Heart right ventricle (tissue), 16 donors: ENCODE results near the gene AGAP1. TPM values are rescaled to one million over a fixed set of nuclear protein-coding genes. Genes with fewer than 3 reads are reported as not detected.
"Not testable (repeated sequence)": the region's sequence is repeated elsewhere in the genome, so short reads cannot be mapped to it uniquely, and the experiment has no call there.

ENCODE experiments used
- ATAC-seq, 8 donors: fragments of 200-7000 bp; cut with Tn5 transposase; one replicate each; pipeline ENCODE4 v1.9.1; 2020; ENCODE audit warnings: mild to moderate bottlenecking in 8 of 8, moderate library complexity in 8 of 8, moderate number of reproducible peaks in 1 of 8
- DNase-seq, 2 donors: peaks; one replicate each; pipeline ENCODE4 v3.0.0-alpha.2; 2020
- H3K27ac ChIP-seq, 10 donors: fragments of 200-600 bp; sonication (generic) in 2 of 10; one replicate each; pipeline versions ENCODE4 v1.5.0 to v1.8.0; 2020 to 2022; ENCODE audit warnings: mild to moderate bottlenecking in 3 of 10
- H3K27me3 ChIP-seq, 7 donors: fragments of 200-600 bp; one replicate each; pipeline ENCODE4 v1.8.0; 2021 to 2022; ENCODE audit warnings: mild to moderate bottlenecking in 2 of 7
- H3K36me3 ChIP-seq, 9 donors: fragments of 200-600 bp; sonication (generic) in 1 of 9; one replicate each; pipeline versions ENCODE4 v1.5.0 to v1.8.0; 2020 to 2022; ENCODE audit warnings: mild to moderate bottlenecking in 2 of 9
- H3K4me1 ChIP-seq, 9 donors: fragments of 200-600 bp; sonication (generic) in 1 of 9; one replicate each; pipeline versions ENCODE4 v1.5.0 to v1.8.0; 2020 to 2022; ENCODE audit warnings: mild to moderate bottlenecking in 4 of 9
- H3K4me3 ChIP-seq, 10 donors: fragments of 200-600 bp; sonication (generic) in 2 of 10; one replicate each; pipeline versions ENCODE4 v1.5.0 to v1.8.0; 2020 to 2022; ENCODE audit warnings: mild to moderate bottlenecking in 7 of 10, moderate library complexity in 2 of 10
- H3K9me3 ChIP-seq, 11 donors: fragments of 200-600 bp in 10 of 11; sonication (generic) in 2 of 11; one replicate each; pipeline versions ENCODE4 v1.5.0 to v1.8.0; 2013 to 2022; ENCODE audit warnings: mild to moderate bottlenecking in 2 of 11, control low read depth in 1 of 11, moderate library complexity in 1 of 11
- WGBS, 2 donors: extraction: QIAGEN DNeasy Blood & Tissue Kit; methylation state at CpG; one replicate each; pipeline ENCODE4 v1.1.7; 2013; ENCODE audit warnings: inconsistent platforms in 1 of 2; 5-methylcytosine and 5-hydroxymethylcytosine counted together
- intact Hi-C, 10 donors: fragments of 100-400 bp; cut with DNase I; formaldehyde crosslinking; loops; one replicate each; pipeline versions ENCODE4 v1.11.1 to v1.14.2; 2022
- polyA plus RNA-seq, 2 donors: library from polyadenylated mRNA; stranded (reverse); fragments of 200-250 nt; gene quantifications; one replicate each; pipeline ENCODE4 v1.2.3, GENCODE V29; 2013
- total RNA-seq, 10 donors: library from RNA; stranded (reverse); fragmentation: NEBNext Ultra II Directional in 3 of 10; extraction: Animal tissue kit (Norgen Biotek cat#: 25700) in 3 of 10; gene quantifications; one replicate each; pipeline versions ENCODE4 v1.2.1 to v1.2.4, GENCODE V29; 2021 to 2023
- TF ChIP-seq, protein P1 (sequence below), 9 donors: fragments of 200-600 bp; sonication (generic) in 2 of 9; IDR thresholded peaks; one replicate each; pipeline versions ENCODE4 v1.5.0 to v1.8.0; 2021 to 2022; ENCODE audit warnings: antibody characterized with exemption in 9 of 9, mild to moderate bottlenecking in 5 of 9, moderate library complexity in 1 of 9
- donor health status: Arrhythmogenic right ventricular cardiomyopathy.
- donor health status: ischemic (EF 13 %, LVEDD 7.1; RV severe dilation, severe dysfunction).
- donor health status: healthy with polysubstance abuse.
- donor health status: DM: no; HTN: yes; CAD: no.
- donor health status: DM: no; HTN: no; CAD: no.
- donor health status: ischemic (EF 25% LVEDD 6.9; RV normal size, moderate dysfunction).
- donor health status: ischemic (EF 25% LVEDD 5.7; RV mildly dilated, moderate dysfunction).
- donor health status: healthy.
- donor health status: DM: yes; HTN: yes; CAD: no.
- donor health status: Ischemic cardiomyopathy.
- donor health status: ischemic (EF 35%, LVEDD 5.7; RV mildly dilated, moderate dysfunction).
- donor health status: nonischemic (EF 11% LVEDD 7.7; RV severe dilation, severe dysfunction).
- donor health status: DM: yes; HTN: yes; CAD: no.
- donor health status: PGD.
- donor health status: ischemic (EF 29% LVEDD 5.4; RV normal size, mild dysfunction).
- donor health status: nonischemic (EF 23%, LVEDD 6.1; RV moderate dilation, normal function).

The AGAP1 gene
- total and polyA plus RNA-seq, 12 donors, result 3.5 to 29.2 (median 19.4) TPM

DNA sequence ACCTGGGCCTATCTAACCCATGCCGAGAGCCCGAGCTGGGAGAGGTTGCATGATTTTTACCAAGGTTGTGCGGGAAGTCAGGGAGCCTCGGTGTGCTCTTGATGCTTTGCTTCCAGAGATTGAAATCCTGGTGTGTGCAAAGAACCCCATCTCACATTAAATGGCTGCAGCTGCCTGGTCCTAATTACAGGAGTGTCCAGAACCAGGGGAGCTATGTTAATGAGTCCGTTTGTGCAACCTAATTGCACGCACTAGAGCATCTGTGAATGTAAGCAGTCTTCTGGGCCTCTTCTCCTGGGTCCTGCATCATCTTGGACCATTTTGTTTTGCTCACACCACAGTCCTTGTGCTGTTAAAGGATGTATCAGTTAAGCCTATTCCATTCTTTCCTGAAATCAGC lies 263.8 kb downstream of the AGAP1 start:
- no peaks in the 10 kb centered on the region for H3K4me1 ChIP-seq
- no peak for ATAC-seq
- H3K9me3 ChIP-seq, result no peaks in the 10 kb centered on the region
- peaks cover 0 to 34% (median 0%) of the 10 kb centered on the region in 9 donors for H3K36me3 ChIP-seq
- TF ChIP-seq, protein P1, sequence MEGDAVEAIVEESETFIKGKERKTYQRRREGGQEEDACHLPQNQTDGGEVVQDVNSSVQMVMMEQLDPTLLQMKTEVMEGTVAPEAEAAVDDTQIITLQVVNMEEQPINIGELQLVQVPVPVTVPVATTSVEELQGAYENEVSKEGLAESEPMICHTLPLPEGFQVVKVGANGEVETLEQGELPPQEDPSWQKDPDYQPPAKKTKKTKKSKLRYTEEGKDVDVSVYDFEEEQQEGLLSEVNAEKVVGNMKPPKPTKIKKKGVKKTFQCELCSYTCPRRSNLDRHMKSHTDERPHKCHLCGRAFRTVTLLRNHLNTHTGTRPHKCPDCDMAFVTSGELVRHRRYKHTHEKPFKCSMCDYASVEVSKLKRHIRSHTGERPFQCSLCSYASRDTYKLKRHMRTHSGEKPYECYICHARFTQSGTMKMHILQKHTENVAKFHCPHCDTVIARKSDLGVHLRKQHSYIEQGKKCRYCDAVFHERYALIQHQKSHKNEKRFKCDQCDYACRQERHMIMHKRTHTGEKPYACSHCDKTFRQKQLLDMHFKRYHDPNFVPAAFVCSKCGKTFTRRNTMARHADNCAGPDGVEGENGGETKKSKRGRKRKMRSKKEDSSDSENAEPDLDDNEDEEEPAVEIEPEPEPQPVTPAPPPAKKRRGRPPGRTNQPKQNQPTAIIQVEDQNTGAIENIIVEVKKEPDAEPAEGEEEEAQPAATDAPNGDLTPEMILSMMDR (IDR thresholded peaks at IDR 0.05), result no peak
- no peak overlapping the region for H3K27ac ChIP-seq
- DNase-seq, result no peak
- 95 to 96% methylated on average over 6 of the region's 6 CpGs for WGBS, 2 donors
- no peak overlapping the region for H3K4me3 ChIP-seq
- intact Hi-C loops, result no loop called here
- H3K27me3 ChIP-seq, result no peaks in the 10 kb centered on the region

DNA sequence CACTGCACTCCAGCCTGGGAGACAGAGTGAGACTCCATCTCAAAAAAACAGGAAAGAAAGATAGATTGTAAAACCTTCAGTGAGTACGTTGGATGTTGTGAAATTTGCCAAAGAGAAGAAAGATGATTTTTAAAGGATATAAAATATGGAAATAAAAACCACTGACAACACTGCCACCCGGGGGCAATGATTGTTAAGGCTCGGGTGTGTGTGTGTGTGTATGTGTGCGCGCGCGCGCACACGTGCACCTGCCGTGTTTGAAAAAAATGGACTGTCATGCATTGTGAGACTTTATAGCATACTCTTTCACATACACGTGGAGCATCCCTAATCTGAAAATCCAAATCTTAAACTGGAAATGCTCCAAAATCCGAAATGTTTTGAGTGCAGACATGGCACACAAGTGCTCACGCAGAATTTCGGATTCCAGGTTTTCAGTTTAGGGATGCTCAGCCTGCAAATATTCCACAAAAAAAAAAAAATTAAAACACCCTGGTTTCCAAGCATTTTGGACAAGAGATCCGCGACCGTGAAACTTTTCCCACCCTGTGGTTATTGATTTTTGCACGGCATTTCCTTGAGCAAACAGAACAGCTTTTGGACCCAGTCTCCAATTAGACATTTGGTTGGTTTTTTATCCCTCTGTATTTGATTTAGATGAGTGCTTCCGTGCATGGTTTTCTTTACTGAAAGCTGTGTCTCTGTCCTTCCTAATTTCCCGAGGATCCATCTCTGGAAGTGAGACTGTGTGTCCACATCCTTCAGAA lies 269.2 kb downstream of the AGAP1 start:
- intact Hi-C loops, result no loop called here

DNA sequence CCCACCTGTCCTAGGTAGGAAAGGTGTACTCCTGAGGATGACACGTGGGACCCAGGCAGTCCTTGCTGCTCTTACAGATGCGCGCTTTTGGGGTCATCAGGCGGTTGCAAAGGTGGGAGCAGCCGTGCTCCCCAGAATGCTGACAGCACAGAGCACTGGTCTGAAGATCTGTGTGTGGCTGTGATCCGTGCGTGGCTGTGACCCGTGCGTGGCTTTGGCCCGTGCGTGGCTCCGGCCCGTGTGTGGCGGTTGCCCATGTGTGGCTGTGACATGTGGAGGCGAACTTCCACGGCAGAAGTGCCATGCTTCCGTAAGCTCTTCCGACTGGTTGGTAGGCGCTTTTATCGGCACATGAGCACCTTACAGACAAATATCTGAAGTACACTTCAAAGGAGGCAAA lies 270.0 kb downstream of the AGAP1 start:
- 96% methylated on average over 20 of the region's 20 CpGs for WGBS, 2 donors
- DNase-seq, result no peak
- intact Hi-C loops, result no loop called here

More for the DNA sequence above, 269.2 kb downstream of the AGAP1 start:
- 89 to 95% methylated on average over 20 of the region's 20 CpGs for WGBS, 2 donors
- H3K9me3 ChIP-seq, result no peaks in the 10 kb centered on the region
- peaks cover 0 to 33% (median 0%) of the 10 kb centered on the region in 9 donors for H3K36me3 ChIP-seq
- no peaks in the 10 kb centered on the region for H3K27me3 ChIP-seq
- H3K4me3 ChIP-seq, result no peak overlapping the region
- H3K4me1 ChIP-seq, result peaks cover 0 to 5% (median 0%) of the 10 kb centered on the region in 9 donors
- TF ChIP-seq, protein P1 (IDR thresholded peaks at IDR 0.05), result no peak
- no peak for DNase-seq
- H3K27ac ChIP-seq, result no peak overlapping the region
- ATAC-seq, result no peak

DNA sequence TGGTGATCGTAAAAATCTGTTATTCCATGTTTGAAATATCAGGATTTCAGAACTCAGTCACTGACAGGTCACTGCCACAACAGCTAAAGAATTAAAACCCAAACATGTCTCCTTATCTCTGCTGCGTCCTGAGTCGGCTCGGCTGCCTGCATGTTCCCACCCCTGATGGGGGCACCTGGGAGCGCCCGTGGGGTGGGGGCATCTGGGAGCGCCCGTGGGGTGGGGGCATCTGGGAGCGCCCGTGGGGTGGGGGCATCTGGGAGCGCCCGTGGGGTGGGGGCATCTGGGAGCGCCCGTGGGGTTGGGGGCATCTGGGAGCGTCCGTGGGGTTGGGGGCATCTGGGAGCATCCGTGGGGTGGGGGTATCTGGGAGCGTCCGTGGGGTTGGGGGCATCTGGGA lies 270.6 kb downstream of the AGAP1 start:
- WGBS, 2 donors, result 88 to 93% methylated on average over 19 of the region's 19 CpGs
- not testable (repeated sequence) for ATAC-seq

More for the DNA sequence above, 270.0 kb downstream of the AGAP1 start:
- no peaks in the 10 kb centered on the region for H3K27me3 ChIP-seq
- TF ChIP-seq, protein P1 (IDR thresholded peaks at IDR 0.05), result no peak
- H3K9me3 ChIP-seq, result no peaks in the 10 kb centered on the region
- H3K36me3 ChIP-seq, result peaks cover 0 to 25% (median 0%) of the 10 kb centered on the region in 9 donors
- H3K27ac ChIP-seq, result no peak overlapping the region
- H3K4me3 ChIP-seq, result no peak overlapping the region
- no peak for ATAC-seq
- H3K4me1 ChIP-seq, result peaks cover 0 to 5% (median 0%) of the 10 kb centered on the region in 9 donors

More for the DNA sequence above, 270.6 kb downstream of the AGAP1 start:
- peaks cover 0 to 25% (median 0%) of the 10 kb centered on the region in 9 donors for H3K36me3 ChIP-seq
- H3K4me3 ChIP-seq, intact Hi-C loops, H3K27me3 ChIP-seq, DNase-seq, H3K27ac ChIP-seq, H3K9me3 ChIP-seq, H3K4me1 ChIP-seq: not testable (repeated sequence)
